ENCODE measurements around the gene DLX1.
"Not testable (repeated sequence)": the region's sequence is repeated elsewhere in the genome, so short reads cannot be mapped to it uniquely, and the experiment has no call there.

The DLX1 gene

DNA sequence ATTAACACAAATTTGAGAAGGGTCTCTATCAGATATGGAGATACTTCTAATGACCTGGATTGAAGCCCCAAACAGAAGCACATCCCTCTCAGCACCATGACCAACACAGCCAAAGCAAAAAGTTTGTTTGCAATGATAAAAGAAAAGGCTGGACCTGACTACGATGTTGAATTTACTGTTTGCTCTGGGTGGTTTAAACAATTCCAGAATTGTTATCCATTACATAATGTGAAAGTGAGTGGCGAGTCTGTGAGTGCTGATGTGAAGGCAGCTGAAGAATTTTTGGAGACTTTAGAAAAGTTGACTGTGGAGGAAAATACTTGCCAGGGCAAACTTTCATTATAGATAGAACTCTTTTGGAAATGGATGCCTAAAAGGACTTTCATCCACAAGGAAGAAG is 34.8 kb downstream of the DLX1 start:
- DNase-seq, result no peak

DNA sequence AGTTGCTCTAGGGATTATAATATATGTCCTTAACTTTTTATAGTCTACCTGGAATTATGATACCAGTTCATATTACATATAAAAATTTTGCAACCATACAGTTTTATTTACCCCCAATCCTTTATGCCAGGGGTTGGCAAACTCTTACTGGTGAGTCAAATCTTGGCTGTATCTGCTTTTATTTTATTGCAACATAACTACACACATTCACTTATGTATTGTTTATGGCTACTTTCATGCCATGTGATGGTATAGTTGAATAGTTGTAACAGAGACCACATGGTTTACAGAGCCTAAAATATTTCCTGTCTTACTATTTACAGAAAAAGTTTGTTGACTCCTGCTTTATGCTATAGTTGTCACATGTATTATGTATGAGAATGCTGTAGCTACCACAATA is 43.2 kb downstream of the DLX1 start:
- no peak for DNase-seq

DNA sequence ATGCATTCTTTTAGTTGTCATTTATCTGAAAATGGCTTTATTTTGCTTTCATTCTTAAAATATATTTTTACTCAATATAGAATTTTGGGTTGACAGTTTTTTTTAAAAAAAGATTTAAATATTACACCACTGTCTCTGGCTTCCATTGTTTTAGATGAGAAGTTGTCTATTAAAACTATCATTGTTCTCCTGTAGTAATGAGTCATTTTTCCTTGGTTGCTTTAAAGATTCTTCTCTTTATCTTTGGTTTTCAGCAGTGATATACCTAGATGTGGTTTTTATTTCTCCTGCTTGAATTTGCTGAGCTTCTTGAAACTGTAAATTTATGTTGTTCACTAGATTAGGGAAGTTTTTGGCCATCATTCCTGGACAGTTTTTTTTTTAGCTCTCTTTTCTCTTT is 44.1 kb downstream of the DLX1 start:
- no peak for DNase-seq

DNA sequence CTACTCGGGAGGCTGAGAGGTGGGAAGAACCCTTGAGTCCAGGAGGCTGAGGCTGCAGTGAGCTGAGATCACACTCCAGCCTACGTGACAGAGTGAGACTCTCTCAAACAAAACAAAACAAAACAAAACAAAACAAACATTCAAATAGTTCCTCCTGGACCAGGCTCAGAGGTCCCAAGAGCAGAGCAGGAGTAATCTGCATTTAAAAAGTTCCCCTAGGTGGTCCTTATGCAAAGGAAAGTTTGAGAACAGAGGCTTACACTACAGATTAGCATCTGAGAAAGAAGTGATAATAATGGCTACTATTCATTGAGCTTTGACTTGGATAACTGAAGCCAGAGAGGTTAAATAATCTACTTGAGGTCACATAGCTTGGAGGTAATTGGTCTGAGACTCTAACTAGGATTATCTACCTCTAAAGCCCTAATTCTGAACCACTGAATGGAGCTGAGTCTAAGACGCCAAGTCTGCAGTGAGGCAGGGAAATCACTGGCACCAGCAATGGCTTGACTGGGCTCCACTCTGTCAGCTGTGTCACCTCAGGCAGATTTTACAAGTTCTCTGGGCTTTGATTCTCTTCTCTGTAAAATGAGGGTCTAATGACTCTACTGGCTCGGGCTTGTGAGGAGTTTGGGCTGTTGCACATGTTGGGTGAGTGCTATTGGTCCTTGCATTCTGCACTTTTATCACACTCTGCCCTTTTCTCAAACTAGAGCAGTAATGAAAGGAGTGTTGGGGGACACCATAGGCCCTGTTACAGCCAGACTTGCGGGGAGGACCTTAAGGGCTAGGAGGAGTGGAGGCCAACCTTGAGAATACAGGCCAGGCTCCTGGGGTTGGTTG is 46.6 kb downstream of the DLX1 start:
- no peak for DNase-seq

DNA sequence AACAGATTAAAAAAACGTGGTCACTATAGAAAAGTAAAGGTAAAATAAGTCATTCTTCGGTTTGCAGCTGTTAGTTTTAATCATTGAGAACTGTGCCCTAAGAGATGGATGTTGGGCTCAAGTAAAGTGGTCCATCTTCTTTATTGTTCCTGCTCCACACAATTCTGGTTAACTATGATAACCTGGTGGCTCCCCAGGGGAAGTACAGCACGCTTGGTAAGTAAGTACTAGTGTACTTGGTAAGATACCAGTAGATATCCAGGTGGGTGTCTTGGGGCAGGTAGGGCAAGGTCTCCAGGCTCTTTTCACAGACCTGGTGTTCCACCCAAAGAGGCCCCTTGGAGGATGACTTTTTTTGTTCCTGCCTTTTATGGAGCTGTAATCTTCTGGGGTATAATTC is 49.0 kb downstream of the DLX1 start:
- no peak for DNase-seq

DNA sequence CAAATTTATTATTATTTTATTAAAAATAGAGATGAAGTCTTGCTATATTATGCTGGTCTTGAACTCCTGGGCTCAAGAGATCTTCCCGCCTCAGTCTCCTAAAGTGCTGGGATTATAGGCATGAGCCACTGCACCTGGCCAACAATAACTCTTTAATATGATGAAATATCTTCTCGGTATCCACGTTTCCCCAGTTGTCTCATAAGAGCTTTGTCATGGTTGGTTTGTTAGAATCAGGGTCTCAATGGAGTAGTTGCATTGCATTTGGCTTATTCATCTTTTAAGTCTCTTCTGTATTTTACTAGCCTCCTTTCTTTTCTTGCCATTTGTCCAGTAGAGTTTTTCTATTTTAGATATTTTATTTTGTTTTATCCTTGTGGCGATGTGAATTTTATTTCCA is 50.1 kb downstream of the DLX1 start:
- DNase-seq, result no peak

DNA sequence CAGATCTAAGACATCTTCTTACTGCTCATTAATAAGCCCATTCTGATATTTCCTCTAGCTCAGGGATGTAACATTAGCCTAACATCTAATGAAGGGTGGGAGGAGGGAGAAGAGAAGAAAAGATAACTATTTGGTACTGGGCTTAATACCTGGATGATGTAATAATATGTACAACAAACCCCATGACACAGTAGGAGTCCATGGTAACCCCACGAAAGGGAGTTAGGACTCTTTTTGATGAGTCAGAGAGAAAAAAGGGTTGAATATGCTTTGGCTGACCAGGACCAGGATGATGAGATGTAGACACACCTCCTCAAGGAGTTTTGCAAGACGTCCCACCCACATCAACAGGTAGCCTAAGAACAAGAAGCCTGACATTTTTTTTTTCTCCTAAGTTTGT is 51.8 kb downstream of the DLX1 start:
- no peak for DNase-seq

DNA sequence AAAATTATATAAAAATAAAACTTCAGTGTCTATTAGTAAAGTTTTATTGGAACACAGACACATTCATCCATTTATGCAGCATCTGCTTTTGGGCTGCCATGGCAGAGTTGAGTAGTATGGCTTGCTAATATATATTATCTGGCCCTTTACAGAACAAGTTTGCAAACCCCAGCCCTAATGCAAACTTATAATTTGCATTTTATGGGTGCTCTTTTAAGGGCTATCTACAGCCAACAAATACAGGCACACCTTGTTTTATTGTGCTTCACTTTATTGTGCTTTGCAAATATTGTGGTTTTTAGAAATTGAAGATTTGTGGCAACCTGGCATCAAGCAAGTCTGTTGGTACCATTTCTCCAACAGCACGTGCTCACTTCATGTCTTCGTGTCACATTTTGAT is 52.6 kb downstream of the DLX1 start:
- DNase-seq, result no peak

DNA sequence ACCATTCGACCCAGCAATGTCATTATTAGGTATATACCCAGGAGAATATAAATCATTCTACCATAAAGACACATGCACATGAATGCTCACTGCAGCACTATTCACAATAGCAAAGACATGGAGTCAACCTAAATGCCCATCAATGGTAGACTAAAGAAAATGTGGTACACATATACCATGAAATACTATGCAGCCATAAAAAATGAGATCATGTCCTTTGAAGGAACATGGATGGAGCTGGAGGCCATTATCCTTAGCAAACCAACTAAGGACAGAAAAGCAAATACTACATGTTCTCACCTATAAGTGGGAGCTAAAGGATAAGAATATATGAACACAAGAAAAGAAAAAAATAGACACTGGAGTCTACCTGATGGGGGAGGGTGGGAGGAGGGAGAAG is 53.4 kb downstream of the DLX1 start:
- DNase-seq, result not testable (repeated sequence)

Measured in NCI-H2107 (cell line).